Caki2 (cell line): ENCODE data around the gene NPNT. TPM values are rescaled to one million over a fixed set of nuclear protein-coding genes. Genes with fewer than 3 reads are reported as not detected.
"Not testable (repeated sequence)": the region's sequence is repeated elsewhere in the genome, so short reads cannot be mapped to it uniquely, and the experiment has no call there.

ENCODE experiments used
- DNase-seq: peaks from one replicate; pipeline ENCODE4 v3.0.0-alpha.2; 2015; ENCODE audit warnings: low read depth
- in situ Hi-C: cut with HindIII; loops from 2 replicates; pipeline ENCODE4 v1.10.0; 2016; ENCODE audit warnings: low sequenced_read_pairs, low pct_unique_long_range_greater_than_20kb, mixed read lengths
- total RNA-seq: library from RNA; depleted of rRNA; stranded (reverse); fragments of >200 nt; shearing (Covaris generic); gene quantifications from 2 replicates; pipeline ENCODE4 v1.2.3, GENCODE V29; 2014; ENCODE audit warnings: low replicate concordance; rRNA removed

The NPNT gene, protein sequence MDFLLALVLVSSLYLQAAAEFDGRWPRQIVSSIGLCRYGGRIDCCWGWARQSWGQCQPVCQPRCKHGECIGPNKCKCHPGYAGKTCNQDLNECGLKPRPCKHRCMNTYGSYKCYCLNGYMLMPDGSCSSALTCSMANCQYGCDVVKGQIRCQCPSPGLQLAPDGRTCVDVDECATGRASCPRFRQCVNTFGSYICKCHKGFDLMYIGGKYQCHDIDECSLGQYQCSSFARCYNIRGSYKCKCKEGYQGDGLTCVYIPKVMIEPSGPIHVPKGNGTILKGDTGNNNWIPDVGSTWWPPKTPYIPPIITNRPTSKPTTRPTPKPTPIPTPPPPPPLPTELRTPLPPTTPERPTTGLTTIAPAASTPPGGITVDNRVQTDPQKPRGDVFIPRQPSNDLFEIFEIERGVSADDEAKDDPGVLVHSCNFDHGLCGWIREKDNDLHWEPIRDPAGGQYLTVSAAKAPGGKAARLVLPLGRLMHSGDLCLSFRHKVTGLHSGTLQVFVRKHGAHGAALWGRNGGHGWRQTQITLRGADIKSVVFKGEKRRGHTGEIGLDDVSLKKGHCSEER
- total RNA-seq: 4.4 TPM in 1 of 2 replicates, not detected in the other

DNA sequence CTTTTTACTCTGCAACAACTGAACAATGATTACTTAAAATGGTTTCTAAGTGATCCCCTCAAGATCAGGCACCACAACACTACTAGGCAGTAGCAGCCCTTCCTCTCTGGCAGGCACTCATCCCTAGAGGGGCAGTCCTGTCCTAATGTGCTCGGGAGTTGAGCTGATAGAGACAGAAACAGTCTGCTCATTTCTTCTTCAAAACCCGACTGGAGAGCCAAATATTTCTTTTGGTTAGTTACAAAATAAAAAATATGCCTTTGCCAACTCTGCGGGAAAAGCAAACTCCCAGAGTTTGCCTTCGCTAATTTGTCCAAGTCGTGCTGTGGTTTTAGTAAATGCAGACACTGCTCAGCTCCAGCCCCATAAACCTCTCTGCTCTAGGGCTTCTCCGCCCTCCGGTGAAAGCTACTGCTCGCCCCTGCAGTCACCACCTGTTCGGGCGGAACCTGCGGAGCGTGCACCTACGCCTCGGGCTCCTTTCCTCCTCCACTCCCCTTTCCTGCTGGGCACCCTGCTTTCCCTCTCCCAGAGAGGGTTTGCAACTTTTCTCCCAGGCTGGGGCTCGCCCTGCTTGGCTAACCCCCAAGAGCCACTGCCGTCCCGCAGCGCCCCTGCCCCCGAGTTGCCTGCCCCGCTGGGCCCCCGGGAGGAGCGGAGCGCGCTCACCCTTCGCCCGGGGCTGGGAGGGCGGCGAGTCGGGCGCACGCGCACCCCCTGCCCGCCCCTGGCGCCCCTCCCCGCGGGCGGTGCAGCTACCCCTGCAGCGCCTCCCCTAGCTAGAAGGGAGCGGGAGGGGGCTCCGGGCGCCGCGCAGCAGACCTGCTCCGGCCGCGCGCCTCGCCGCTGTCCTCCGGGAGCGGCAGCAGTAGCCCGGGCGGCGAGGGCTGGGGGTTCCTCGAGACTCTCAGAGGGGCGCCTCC lies at the start of gene NPNT:
NPNT (plus strand) TSS at position 812 of the 923 bp plus-strand sequence. CDS start 182 bp downstream, outside the sequence.
- in situ Hi-C loops: no loop called here

DNA sequence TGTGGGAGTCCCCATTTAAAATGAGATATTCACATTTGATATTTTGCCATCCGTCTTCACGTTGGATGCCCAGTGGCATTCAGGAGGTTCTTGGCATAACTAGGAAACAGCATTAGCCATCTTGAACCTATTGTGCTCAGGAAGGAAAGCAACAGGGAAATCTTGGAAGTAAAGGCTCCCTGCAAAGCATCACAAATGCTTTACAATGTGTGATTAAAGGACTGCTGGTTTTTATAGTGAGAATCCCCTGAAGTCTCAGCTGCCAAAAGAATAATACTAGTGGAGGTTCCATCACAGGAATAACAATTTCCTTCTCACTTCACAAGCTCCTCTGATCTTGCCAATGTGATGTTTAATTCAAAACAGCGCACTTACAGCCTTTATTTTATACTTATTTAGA lies 49.7 kb upstream of the NPNT start:
- DNase-seq: no peak

More for the DNA sequence above, at the start of gene NPNT:
- no peak for DNase-seq

DNA sequence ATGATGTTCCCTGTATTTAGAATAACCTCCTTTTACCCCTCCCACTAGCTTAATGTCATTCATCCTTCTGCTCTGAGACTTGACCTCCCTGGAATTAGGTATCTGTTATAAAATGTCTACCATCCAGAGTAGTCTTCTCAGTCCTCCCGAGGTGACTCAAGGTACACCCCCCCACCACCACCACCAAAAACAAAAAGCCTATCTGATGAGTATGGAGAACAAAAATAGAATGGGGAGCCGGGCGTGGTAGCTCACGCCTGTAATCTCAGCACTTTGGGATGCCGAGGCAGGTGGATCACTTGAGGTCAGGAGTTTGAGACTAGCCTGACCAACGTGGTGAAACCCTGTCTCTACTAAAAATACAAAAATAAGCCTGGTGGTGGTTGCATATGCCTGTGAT lies 46.9 kb upstream of the NPNT start:
- DNase-seq, in situ Hi-C loops: not testable (repeated sequence)

More for the DNA sequence above, 49.7 kb upstream of the NPNT start:
- in situ Hi-C loops: no loop called here

DNA sequence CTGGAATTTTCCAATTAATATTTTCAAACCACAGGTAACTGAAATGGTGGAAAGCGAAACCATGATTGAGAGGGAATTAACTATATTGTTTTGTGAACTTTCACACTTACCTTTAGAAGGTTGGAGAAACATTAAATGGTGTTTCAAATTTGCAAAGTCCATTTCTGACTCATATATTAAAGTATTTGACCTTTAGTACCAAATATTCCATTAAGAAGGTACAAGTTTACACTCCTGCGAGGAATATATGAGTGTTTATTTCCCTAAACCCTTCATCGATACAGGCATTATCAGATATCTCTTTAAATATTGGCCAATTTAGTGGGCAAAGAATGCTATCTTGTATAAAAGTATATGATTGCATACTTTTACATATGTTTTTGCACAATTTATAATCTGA lies 44.1 kb upstream of the NPNT start:
- no peak for DNase-seq
- in situ Hi-C loops: no loop called here

DNA sequence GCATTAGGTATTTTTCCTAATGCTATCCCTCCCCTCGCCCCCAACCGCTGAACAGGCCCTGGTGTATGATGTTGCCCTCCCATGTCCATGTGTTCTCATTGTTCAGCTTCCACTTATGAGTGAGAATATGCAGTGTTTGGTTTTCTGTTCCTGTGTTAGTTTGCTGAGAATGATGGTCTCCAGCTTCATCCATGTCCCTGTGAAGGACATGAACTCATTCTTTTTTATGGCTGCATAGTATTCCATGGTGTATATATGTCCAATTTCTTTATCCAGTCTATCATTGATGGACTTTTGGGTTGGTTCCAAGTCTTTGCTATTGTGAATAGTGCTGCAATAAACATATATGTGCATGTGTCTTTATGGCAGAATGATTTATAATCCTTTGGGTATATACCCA lies 43.0 kb upstream of the NPNT start:
- DNase-seq, in situ Hi-C loops: not testable (repeated sequence)

DNA sequence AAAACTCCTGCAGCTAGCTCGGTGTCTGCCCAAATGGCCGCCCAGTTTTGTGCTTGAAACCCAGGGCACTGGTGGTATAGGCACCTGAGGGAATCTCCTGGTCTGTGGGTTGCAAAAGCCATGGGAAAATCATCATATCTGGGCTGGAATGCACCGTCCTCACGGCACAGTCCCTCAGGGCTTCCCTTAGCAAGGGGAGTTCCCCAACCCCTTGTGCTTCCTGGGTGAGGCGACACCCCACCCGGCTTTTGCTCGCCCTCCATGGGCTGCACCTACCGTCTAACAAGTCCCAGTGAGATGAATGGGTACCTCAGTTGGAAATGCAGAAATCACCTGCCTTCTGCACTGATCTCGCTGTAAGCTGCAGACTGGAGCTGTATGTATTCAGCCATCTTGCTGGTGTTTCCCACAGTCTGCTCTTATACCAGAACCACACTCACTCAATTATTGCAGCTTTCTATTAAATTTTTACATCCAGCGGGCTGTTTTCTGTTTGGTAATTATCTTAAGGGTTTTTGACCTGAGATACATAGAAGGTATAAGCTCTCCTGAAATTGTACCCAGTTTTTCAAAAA lies 36.7 kb upstream of the NPNT start:
- in situ Hi-C loops: no loop called here
- DNase-seq: no peak

DNA sequence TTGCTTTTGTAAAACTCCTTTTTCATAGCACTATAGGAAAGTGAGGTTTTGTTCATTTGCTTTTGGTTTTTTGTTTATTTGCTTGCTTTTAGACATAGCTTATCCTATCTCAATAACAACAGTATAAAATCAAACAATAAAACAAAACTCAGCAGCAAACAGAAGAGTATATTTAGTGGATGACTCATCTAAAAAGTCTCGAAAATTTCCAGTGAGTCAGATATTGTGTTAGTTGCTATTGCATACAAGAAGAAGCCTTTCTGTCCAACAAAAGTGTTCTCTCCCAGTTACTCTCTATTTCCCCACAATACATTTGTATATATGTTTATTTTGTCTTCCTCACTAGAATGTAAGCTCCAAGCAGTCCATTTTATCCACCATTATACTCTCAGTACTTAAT lies 36.0 kb upstream of the NPNT start:
- peak; percentile 18 for DNase-seq
- in situ Hi-C loops: no loop called here

DNA sequence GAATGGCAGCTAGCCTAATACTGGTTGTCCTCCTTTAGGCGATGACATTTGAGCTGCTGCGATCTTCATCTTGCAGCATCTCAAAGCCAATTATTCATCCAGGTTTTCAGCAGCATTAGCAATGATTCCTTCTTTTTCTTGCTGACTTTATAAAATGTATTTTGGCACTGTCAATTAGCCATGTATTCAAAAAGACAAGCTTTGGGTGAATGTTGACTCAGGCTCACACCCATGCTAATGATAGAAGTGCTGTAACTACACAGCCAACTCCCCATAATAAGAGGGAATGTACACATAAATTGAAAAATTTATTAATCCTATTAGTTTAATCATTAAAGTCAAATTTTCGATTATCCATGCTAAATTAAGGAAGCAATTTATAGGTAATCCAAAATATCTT lies 24.3 kb upstream of the NPNT start:
- in situ Hi-C loops: no loop called here
- DNase-seq: no peak

DNA sequence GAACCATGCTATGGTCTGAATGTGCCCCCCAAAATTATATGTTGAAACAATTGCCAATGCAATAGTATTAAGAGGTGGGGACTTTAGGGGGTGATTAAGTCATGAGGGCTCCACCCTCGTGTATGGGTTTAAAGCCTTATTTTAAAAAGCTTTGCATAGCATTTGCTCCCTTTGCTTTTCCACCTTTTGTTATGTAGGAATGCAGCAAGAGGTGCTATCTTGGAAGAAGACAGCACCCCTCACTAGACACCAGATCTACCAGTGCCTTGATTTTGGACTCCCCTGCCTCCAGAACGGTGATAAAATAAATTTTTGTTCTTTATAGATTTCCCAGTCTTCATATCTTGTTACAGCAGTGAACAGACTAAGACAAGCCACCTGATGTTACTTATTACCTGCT lies 23.3 kb upstream of the NPNT start:
- in situ Hi-C loops: no loop called here
- DNase-seq: no peak

DNA sequence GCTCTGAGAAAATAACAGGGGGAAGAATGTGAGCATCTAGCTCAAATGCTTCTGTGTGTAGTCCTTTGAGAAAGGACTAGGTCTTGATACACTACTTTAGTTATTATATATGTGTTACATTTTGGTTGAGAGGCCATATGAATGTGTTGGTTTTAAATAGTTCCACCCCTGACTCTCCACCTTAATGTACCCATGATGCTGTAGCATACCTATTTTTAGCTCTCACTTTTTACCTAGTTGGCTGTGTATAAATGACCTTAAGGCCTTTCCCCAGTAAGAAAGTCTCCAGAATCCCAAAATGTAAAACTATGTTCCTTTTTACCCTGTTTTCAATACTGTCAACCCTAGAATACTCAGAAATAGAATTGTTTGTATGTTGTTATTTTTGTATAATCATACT lies 20.0 kb upstream of the NPNT start:
- no peak for DNase-seq

DNA sequence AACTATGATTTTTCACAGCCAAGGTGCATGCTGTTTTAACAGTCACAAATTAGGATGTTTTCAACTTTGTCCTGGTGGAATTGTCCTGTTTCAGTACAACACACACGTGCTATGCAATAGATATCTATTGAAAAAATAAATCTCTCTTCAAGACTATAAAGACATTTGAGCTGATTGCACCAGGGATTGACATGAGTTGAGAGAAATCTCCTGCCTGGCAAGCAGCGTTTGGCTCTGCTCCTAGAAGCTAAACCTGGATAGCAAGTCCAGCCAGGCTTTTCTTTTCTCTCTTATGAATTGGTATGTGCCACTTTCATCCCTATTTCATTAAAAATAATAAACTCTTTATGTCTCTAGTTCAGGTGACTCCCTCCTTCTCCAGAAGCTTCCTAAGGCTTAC lies 16.6 kb upstream of the NPNT start:
- no peak for DNase-seq
- in situ Hi-C loops: no loop called here

More for the DNA sequence above, 20.0 kb upstream of the NPNT start:
- in situ Hi-C loops: no loop called here

DNA sequence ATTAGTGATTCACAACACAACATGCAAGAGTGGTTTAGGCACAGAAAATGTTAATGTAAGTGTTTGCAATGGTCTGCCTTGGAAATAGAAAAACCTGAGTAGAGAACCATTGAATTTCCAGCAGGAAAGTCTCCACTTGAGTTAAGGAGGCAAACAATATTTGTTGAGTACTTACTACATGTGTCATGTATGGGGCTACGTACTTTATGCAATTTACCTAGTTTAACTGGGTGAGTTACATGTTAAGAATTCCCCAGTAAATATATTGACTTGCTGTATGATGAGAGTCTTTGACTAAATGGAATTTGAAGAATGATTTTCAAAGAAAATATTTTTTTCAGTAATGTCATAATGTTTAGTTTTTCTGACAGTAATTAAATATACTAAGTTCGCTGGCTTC lies 7.8 kb upstream of the NPNT start:
- DNase-seq: no peak
- in situ Hi-C loops: no loop called here

DNA sequence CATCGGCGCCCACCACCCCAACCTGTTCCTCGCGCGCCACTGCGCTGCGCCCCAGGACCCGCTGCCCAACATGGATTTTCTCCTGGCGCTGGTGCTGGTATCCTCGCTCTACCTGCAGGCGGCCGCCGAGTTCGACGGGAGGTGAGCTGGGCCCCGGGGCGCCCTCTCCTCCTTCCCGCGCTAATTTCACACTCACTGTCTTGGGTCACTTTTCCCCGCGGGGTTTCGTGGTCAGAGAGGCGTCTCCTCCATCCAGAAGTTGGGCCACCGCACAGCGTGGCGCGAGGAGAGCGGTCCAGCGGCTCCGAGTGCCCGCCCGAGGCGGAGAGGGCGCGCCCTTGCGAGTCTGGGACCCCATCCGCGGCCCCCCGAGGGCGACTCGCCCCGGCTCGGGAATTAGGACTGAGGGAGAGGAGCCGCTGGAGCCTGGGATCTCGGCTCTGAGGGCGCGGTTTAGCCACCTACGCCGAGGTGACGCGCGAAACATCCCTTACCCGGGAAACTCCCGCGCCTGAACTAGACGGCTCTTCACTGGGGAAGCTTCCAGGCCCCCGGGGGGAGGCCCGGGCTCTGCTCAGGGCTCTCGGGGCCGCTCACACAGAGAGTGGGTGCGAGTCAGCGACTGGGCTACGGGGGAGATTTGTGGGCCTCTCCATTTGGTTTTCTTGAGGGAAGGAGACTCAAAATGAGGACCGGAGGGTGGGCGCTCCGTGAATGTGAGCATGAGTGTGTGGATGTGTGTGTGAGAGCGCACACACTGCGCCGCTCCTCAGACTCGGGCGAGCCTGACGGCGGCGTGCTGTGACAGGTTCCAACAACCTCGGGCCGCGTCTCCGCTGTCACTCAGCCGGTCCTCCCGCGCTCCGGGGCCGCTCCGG lies 551 bp downstream of the NPNT start:
- DNase-seq: peak; percentile 10
- in situ Hi-C loops: no loop called here

DNA sequence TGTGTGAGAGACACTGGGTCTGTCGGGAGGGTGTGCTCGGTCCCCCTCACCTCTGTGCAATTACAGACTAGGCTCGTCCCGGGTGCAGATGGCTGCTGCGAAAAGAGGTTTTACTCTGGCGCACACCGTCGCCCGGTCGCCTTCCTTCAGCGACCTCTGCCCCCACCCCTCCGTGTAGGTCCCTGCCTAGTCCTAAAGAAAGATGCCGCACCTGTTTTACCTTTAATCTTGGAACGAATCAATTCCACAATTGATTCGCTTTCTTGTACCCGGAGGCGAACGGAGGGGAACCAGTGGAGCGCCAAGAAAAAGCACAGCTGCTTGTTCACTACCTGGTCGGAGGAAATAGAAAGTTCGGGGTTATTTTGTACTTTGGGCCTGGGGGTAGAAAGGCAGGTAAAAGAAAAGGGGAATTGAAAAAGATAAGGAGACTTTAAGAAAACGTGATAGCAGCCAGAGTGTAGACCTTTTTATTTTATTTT lies 1.2 kb downstream of the NPNT start:
- in situ Hi-C loops: no loop called here
- DNase-seq: no peak

DNA sequence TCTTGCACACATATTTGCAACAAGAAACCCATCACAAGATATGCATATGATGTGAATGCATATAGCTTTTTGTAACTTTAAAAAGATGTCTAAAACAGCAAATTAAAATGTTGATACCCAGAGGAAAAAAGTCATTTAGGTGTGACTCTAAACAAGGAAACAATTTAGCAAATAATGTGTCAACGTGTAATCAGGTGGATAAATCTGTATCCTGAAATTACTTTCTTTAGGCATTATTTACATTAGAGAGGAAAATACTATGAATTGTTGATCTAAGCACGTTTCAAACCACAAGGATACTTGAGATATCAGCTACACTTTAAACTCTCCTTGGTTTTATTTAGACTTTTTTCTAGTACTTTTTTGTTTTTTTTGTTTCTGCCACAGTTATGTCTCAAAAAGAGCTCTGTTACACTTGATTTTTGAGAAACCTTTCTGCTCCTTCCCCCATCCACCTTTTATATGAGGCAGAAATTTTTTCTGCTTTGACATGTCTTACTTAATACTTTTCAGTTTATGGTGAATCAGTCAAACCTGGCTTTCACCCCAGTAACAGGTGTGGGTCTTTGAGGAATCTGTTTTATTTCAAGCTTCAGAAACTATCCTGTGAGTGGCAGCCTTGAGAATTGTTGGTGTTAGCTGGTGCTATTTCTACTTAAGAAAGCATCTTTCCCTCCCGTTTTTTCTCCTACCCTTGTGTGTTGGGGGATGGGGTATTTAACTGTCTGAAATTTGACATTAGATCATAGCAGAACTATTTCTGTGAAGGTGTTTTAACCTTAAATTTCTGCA lies 1.9 kb downstream of the NPNT start:
- DNase-seq: no peak
- in situ Hi-C loops: no loop called here

DNA sequence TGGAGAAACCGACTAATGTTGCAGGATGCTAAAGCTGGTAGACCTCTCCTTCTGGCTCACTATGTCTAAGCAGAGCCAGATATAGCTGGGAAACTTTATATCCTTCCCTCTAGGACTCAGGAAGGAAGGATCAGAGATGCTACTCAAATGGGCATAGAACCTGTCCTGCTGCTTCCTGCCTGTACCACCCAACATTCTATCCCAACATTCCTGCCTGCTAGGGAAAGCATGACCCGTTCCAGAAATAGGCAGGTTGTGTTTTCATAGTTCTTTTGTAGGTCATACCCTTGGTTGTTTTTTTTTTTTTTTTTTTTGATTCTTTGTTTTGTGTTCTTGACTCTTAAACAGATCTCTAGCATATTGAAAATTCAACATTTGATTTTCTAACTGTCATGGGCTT lies 5.3 kb downstream of the NPNT start:
- in situ Hi-C loops: no loop called here
- no peak for DNase-seq
